SK-N-SH (cell line): ENCODE data around the gene SMPD3.

Experiments
- FOXJ3 ChIP-seq: sonication (generic); formaldehyde crosslinking; IDR thresholded peaks from 2 replicates; pipeline ENCODE4 v1.5.1; 2020; ENCODE audit warnings: mild to moderate bottlenecking, missing genetic modification reagents
- GABPA ChIP-seq: IDR thresholded peaks from 2 replicates; pipeline ENCODE4 v1.4.0; 2012; ENCODE audit warnings: low read depth, mild to moderate bottlenecking
- NRF1 ChIP-seq: IDR thresholded peaks from 2 replicates; pipeline ENCODE4 v1.6.1; 2012; ENCODE audit warnings: low read depth, mild to moderate bottlenecking, low read length
- TF ChIP-seq, protein P1 (sequence below): IDR thresholded peaks from 2 replicates; pipeline ENCODE4 v1.4.0; 2012; ENCODE audit warnings: low read depth, borderline replicate concordance
- TF ChIP-seq, protein P2 (sequence below): fragments of 200-600 bp; sonication (generic); IDR thresholded peaks from 2 replicates; pipeline ENCODE4 v1.6.1; 2017; ENCODE audit warnings: antibody characterized with exemption, mild to moderate bottlenecking, moderate library complexity

DNA sequence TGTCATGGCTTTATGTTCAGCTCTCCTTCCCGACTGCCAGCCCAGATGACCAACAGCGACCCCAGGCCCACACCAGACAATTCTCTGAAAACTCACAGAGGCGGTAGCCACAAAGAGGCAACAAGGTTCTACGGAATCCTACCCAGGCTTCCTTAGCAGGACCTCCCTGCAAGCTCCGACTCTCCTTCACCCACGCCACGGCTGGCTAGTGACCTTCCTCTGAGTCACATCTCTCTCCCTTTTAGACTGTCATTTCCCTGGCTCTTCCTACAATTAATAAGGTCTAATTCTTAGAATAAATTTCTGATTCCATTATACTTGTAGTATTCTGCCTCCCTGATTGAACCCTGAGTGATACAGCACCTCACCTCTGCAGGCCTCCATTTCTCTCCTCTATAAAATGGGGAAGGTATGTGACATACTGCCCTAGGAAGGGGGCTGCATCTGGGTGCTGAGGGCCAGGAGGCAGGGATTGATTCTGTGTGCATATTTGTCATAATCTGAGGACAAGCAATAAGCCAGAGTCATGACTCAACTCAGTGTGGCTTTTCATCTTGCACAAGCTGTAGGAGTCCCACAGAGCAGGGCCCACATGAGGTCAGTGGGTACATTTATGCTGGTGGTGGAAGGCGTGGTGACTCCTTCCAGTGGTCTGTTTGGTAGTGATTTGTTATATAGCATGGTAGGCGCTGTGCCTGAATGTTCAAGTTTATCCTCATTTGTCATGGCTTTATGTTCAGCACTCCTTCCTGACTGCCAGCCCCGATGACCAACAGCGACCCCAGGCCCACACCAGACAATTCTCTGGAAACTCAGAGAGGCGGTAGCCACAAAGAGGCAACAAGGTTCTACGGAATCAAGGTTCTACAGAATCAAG lies 46.2 kb downstream of the SMPD3 start:
- TF ChIP-seq, protein P1, sequence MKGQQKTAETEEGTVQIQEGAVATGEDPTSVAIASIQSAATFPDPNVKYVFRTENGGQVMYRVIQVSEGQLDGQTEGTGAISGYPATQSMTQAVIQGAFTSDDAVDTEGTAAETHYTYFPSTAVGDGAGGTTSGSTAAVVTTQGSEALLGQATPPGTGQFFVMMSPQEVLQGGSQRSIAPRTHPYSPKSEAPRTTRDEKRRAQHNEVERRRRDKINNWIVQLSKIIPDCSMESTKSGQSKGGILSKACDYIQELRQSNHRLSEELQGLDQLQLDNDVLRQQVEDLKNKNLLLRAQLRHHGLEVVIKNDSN = no peak
- TF ChIP-seq FOXJ3 (CRISPR knock-in tag) = no peak
- no peak for TF ChIP-seq GABPA
- TF ChIP-seq, protein P2, sequence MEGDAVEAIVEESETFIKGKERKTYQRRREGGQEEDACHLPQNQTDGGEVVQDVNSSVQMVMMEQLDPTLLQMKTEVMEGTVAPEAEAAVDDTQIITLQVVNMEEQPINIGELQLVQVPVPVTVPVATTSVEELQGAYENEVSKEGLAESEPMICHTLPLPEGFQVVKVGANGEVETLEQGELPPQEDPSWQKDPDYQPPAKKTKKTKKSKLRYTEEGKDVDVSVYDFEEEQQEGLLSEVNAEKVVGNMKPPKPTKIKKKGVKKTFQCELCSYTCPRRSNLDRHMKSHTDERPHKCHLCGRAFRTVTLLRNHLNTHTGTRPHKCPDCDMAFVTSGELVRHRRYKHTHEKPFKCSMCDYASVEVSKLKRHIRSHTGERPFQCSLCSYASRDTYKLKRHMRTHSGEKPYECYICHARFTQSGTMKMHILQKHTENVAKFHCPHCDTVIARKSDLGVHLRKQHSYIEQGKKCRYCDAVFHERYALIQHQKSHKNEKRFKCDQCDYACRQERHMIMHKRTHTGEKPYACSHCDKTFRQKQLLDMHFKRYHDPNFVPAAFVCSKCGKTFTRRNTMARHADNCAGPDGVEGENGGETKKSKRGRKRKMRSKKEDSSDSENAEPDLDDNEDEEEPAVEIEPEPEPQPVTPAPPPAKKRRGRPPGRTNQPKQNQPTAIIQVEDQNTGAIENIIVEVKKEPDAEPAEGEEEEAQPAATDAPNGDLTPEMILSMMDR = no peak
- no peak for TF ChIP-seq NRF1
